ENCODE results near the gene PCCA. TPM values are rescaled to one million over a fixed set of nuclear protein-coding genes. Genes with fewer than 3 reads are reported as not detected.

The PCCA gene
- total and polyA plus RNA-seq, 2 of the 13 experiments (the other 11 are each of a cell fraction or from before 2014, with no cell fraction given), result 15.0 to 32.2 TPM

GRCh38 chr13:100543872-100544602, 455.1 kb downstream of the PCCA start (continued):
- no peak for TF ChIP-seq TRAFD1 (CRISPR knock-in tag; IDR thresholded peaks at IDR 0.05; ENCODE audit: borderline replicate concordance)
- TF ChIP-seq ZNF430 (CRISPR knock-in tag; IDR thresholded peaks at IDR 0.05), result no peak
- no peak; the same call in 1 of the 2 replicates for TF ChIP-seq AHDC1 (CRISPR knock-in tag; IDR thresholded peaks at IDR 0.05; ENCODE audit: borderline replicate concordance)
- TF ChIP-seq NKX3-1 (CRISPR knock-in tag; IDR thresholded peaks at IDR 0.05), result no peak
- TF ChIP-seq ZNF33B (CRISPR knock-in tag; IDR thresholded peaks at IDR 0.05), result no peak
- no peak for TF ChIP-seq GTF2F1 (IDR thresholded peaks at IDR 0.05; ENCODE audit: low read length)
- TF ChIP-seq GATAD2A (CRISPR knock-in tag; IDR thresholded peaks at IDR 0.05), result no peak; the same call in none of the 2 replicates
- no peak for TF ChIP-seq ZNF382 (CRISPR knock-in tag; IDR thresholded peaks at IDR 0.05; ENCODE audit: borderline replicate concordance)
- TF ChIP-seq ZNF646 (CRISPR knock-in tag; IDR thresholded peaks at IDR 0.05), result no peak
- peak; percentile 68 for TF ChIP-seq CSRNP1 (CRISPR knock-in tag; IDR thresholded peaks at IDR 0.05)
- TF ChIP-seq ZNF776 (CRISPR knock-in tag; IDR thresholded peaks at IDR 0.05), result no peak
